Activated CD8-positive, alpha-beta memory T cell treated with anti-CD3 and anti-CD28 coated beads, Interleukin-2, amount 50 U/mL, for 4 hours (primary cell): ENCODE data around the gene COG2.
"Not testable (repeated sequence)": the region's sequence is repeated elsewhere in the genome, so short reads cannot be mapped to it uniquely, and the experiment has no call there.

ENCODE experiments used
- DNase-seq: peaks from one replicate; pipeline ENCODE4 v3.0.0-alpha.2; 2020

The COG2 gene

GRCh38 chr1:230679192-230679591, 36.9 kb downstream of the COG2 start:
- no peak for DNase-seq

GRCh38 chr1:230679825-230680224, 37.5 kb downstream of the COG2 start:
- no peak for DNase-seq

- no peak for DNase-seq
Observed at GRCh38 chr1:230680300-230681025, 38.2 kb downstream of the COG2 start.

GRCh38 chr1:230681599-230681998, 39.3 kb downstream of the COG2 start:
- no peak for DNase-seq

DNA sequence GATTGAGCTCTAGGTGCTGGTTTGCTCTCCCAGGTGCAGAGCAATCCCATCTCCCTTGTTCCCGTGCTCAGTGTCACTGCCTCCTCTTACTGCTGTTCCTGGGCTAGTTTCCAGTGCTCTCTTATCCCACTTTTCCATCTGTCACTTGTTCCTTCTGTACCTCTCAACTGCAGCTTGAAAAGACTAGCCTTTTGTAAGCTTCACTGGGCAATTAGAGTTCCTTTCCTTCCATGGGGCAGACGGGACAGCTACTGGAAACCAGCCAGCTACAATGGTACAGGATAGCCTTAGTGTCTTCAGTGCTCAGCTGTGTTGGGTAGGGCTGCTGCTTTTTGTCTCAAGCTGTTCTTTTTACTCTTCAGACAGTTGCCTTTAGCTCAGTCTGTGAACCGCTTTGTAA, 40.0 kb downstream of the COG2 start:
- no peak for DNase-seq

GRCh38 chr1:230682882-230683610, 40.8 kb downstream of the COG2 start:
- no peak for DNase-seq

DNA sequence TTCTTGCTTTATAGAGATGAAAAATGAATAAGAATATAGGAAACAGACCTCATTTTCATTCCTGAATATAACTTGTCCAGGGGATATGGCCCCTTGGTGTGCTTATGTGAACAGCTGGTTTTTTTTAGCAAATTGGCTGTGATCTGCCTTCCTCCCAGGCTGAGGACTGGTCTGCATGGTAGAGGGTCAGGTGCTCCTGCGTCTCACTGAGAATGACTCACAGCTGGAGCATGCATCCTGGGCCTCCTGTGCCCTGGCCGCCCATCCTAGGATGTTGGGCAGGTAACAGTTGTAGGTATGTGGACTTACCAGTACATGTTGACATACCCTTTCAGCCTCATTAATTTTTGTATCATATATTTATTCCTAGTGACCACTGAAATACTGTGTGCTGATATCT, 41.9 kb downstream of the COG2 start:
- no peak for DNase-seq

- DNase-seq, result no peak
Observed at GRCh38 chr1:230684998-230685397, 42.7 kb downstream of the COG2 start.

DNA sequence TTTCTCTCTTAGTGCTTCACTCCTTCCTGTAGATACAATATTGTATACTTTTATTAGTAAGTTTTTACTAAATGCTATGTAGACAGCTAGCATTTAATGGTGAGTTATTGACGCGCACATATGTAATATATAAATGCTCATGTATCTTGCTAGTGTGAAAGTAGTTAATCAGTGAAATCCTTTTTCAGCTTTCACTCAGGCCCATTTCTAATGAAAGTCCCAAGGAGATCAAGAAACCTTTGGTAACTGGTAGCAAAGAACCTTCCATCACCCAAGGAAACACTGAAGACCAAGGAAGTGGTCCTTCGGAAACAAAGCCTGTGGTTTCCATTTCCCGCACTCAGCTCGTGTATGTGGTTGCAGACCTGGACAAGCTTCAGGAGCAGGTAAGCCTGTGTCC, 44.5 kb downstream of the COG2 start:
- no peak for DNase-seq

DNA sequence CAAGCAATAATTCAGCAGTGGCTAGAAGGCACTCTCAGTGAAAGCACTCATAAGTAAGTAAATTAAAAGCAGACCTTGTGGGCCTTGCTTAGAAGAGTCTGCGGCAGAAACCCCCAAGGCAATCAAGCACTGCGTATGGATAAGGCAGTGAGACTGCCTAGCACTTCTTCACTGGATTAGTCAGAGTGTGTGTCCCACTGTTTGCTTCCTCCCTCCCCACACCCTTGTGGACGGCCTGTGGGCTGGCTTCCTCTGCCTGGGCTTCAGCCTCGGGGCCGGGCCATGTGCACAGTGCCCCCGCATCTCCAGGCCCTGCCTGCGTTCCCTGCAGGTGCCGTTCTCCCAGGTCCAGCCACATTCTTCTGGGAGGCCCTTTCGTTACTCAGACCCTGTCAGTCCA, 47.8 kb downstream of the COG2 start:
- no peak for DNase-seq

- DNase-seq, result no peak
Observed at GRCh38 chr1:230691615-230692014, 49.3 kb downstream of the COG2 start.

DNA sequence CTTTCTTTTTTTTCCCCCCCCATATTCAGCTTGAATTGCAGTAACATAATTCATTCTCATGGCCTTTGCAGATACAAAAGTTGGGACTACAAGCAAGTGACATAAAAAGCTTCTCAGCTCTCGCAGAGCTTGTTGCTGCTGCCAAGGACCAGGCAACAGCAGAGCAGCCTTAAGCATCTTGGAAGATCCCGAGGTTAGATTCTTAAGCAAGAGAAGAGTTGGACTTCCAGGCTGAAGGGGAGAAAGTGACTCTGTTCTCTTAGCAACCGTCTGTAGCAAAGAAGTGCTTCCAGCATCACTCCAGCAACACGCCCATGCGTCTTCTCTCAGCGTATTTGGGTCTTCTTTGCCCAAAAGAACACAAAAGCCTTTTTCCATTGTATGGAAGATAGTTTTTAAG, 50.9 kb downstream of the COG2 start:
- DNase-seq, result no peak

GRCh38 chr1:230693777-230694176, 51.5 kb downstream of the COG2 start:
- no peak for DNase-seq

DNA sequence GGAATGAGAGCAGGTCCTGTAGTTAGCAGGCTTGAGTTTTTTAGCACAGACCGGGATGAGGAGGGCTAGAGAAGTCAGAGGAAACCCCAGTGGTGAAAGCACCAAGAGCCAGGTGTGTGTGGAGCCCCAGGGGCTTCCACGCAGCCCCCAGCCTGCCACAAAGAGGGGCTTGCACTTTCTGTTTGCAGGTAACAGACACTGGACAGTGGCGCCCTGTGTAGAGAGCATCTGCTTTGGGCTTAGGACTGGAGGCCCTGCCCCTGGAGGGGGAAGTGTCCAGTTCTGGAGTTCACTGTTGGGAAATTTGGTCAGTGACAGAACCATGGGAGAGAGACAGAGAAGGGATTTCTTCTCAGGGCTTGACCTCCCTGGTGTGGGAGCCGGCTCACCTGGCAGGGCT, 52.2 kb downstream of the COG2 start:
- no peak for DNase-seq

GRCh38 chr1:230694991-230695390, 52.7 kb downstream of the COG2 start:
- DNase-seq, result no peak

- no peak for DNase-seq
Observed at GRCh38 chr1:230696218-230696617, 53.9 kb downstream of the COG2 start.

DNA sequence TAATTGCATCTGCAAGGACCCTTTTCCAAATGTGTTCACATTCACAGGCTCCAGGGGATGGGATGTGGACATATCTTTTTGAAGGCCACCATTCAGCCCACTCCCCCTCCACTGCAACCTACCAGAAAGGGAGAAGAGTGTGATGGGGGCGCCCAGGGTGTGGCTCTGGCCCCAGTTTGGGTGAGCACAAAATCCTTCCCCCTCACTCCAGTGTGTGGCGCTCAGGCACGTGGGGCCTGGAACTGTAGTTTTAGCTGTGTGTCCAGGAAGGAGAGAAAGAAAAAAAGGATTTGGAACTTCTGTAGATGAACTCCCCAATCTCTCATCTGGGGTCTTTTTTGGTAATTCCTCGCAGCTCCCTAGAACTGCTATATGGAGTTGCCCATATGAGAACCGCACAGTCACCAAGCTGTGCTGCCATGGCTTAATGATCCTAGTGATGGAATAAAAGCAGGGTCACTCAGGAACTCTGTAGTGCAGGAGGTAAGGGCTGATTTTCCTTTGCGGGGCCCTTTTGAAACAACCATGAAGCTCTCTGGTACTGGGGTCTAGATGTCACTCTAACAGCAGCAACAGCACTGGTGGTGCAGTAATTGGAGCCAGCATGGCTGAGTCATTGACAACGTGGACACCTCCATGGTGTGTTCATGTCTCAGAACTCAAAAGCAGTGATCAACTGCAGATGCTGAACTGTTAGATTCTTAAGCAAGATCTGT, 54.6 kb downstream of the COG2 start:
- no peak for DNase-seq

GRCh38 chr1:230698130-230698529, 55.8 kb downstream of the COG2 start:
- DNase-seq, result no peak

GRCh38 chr1:230698964-230699363, 56.7 kb downstream of the COG2 start:
- DNase-seq, result not testable (repeated sequence)

GRCh38 chr1:230699716-230700115, 57.4 kb downstream of the COG2 start:
- no peak for DNase-seq

DNA sequence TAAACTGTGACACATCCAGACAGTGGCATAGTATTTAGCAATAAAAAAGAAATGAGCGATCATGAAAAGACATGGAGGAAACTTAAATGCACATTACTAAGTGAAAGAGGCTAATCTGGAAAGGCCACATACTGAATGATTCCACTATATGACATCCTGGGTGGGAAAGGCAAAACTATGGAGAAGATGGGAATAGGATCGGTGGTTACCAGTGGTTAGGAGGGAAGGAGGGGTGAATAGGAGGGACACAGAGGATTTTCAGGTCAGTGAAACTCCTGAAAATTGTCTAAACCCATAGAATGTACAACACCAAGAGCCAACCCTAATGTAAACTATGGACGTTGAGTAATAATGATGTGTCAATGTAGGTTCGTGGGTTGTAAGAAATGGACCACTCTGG, 57.9 kb downstream of the COG2 start:
- no peak for DNase-seq

DNA sequence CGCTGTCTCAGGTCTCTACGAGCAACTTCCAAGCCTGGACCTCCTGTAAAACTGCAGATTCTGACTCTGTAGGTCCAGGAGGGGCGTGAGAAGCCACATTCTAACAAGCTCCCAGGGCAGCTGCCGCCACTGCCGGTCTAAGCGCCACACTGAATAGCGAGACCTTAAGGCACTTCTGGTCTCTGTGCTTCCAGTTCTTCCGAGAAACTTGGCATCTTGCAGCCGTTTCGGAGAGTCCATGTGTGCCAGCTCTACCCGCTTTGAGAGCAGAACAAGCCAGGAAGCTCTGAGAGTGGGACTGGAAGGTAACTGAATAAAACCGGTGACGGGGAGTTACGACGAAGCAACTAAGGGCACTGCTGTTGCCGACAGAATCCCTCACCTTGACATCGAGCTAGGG, 59.2 kb downstream of the COG2 start:
- no peak for DNase-seq

- DNase-seq, result no peak
Observed at GRCh38 chr1:230701895-230702768, 59.9 kb downstream of the COG2 start.
